HepG2 (cell line): ENCODE measurements around the gene DYSF. TPM values are rescaled to one million over a fixed set of nuclear protein-coding genes. Genes with fewer than 3 reads are reported as not detected.

Experiments
- CHD2 ChIP-seq: IDR thresholded peaks from 2 replicates; pipeline ENCODE4 v1.6.1; 2011; ENCODE audit warnings: low read depth, low read length, improper control_type of control experiment
- DZIP1 ChIP-seq: sonication (generic); formaldehyde crosslinking; IDR thresholded peaks from 2 replicates; pipeline ENCODE4 v1.5.0; 2020; ENCODE audit warnings: mild to moderate bottlenecking, missing genetic modification reagents
- FOSL1 ChIP-seq: sonication (generic); formaldehyde crosslinking; IDR thresholded peaks from 2 replicates; pipeline ENCODE4 v1.9.0; 2021; ENCODE audit warnings: missing genetic modification reagents, borderline replicate concordance
- HNF4G ChIP-seq, 2 experiments: sonication (generic) in 1 of 2; formaldehyde crosslinking in 1 of 2; IDR thresholded peaks; 2 replicates each; pipeline versions ENCODE4 v1.4.0 to v1.6.1; 2011 to 2020; ENCODE audit warnings: borderline replicate concordance in 2 of 2, low read depth in 2 of 2, mild to moderate bottlenecking in 2 of 2, low read length in 1 of 2, missing genetic modification reagents in 1 of 2, moderate library complexity in 1 of 2
- JUNB ChIP-seq: sonication (generic); formaldehyde crosslinking; IDR thresholded peaks from 2 replicates; pipeline ENCODE4 v1.8.0; 2022; ENCODE audit warnings: missing genetic modification reagents, mild to moderate bottlenecking, borderline replicate concordance
- PHF21A ChIP-seq: sonication (generic); formaldehyde crosslinking; IDR thresholded peaks from 2 replicates; pipeline ENCODE4 v1.5.0; 2020; ENCODE audit warnings: mild to moderate bottlenecking, missing genetic modification reagents
- PHF8 ChIP-seq: sonication (generic); formaldehyde crosslinking; IDR thresholded peaks from 2 replicates; pipeline ENCODE4 v1.5.0; 2020; ENCODE audit warnings: missing genetic modification reagents
- POGK ChIP-seq: sonication (generic); formaldehyde crosslinking; conservative IDR thresholded peaks from 2 replicates; pipeline ENCODE4 v1.8.0; 2022; ENCODE audit warnings: mild to moderate bottlenecking, moderate library complexity, missing genetic modification reagents
- RAD21 ChIP-seq: fragments of 450-650 bp; formaldehyde crosslinking; IDR thresholded peaks from 2 replicates; pipeline ENCODE4 v1.5.0; 2020; ENCODE audit warnings: mild to moderate bottlenecking
- RBFOX2 ChIP-seq: fragments of 200-400 bp; formaldehyde crosslinking; IDR thresholded peaks from 2 replicates; pipeline ENCODE4 v1.6.1; 2017; ENCODE audit warnings: low read depth, mild to moderate bottlenecking, low read length
- RFX1 ChIP-seq: fragments of 450-650 bp; IDR thresholded peaks from 2 replicates; pipeline ENCODE4 v1.6.1; 2017
- SCMH1 ChIP-seq: sonication (generic); formaldehyde crosslinking; IDR thresholded peaks from 2 replicates; pipeline ENCODE4 v1.9.0; 2021; ENCODE audit warnings: missing genetic modification reagents, mild to moderate bottlenecking, borderline replicate concordance
- SPEN ChIP-seq: sonication (generic); formaldehyde crosslinking; IDR thresholded peaks from 2 replicates; pipeline ENCODE4 v1.5.1; 2020; ENCODE audit warnings: low read depth, mild to moderate bottlenecking, missing genetic modification reagents
- TGIF2 ChIP-seq: IDR thresholded peaks from 2 replicates; pipeline ENCODE4 v1.6.1; 2016; ENCODE audit warnings: control low read depth, missing compliant biosample characterization
- ZFY ChIP-seq: sonication (generic); formaldehyde crosslinking; IDR thresholded peaks from 2 replicates; pipeline ENCODE4 v1.4.0; 2020; ENCODE audit warnings: missing genetic modification reagents
- ZNF251 ChIP-seq: sonication (generic); formaldehyde crosslinking; IDR thresholded peaks from 2 replicates; pipeline ENCODE4 v1.9.0; 2021; ENCODE audit warnings: mild to moderate bottlenecking, missing genetic modification reagents
- ZNF605 ChIP-seq: sonication (generic); formaldehyde crosslinking; IDR thresholded peaks from 2 replicates; pipeline ENCODE4 v1.8.0; 2022; ENCODE audit warnings: mild to moderate bottlenecking, missing genetic modification reagents
- ZNF850 ChIP-seq: sonication (generic); formaldehyde crosslinking; conservative IDR thresholded peaks from 2 replicates; pipeline ENCODE4 v1.9.0; 2021; ENCODE audit warnings: mild to moderate bottlenecking, missing genetic modification reagents
- ZSCAN22 ChIP-seq: sonication (generic); formaldehyde crosslinking; IDR thresholded peaks from 2 replicates; pipeline ENCODE4 v1.4.0; 2020; ENCODE audit warnings: mild to moderate bottlenecking, missing genetic modification reagents
- polyA plus RNA-seq, 8 experiments: library from polyadenylated mRNA; depleted of rRNA in 3 of 8; stranded (reverse) in 7 of 8; unstranded in 1 of 8; fragments of >200 nt; fragmentation: Illumina TruSeq in 4 of 8; extraction: Trizol in 4 of 8; gene quantifications; 2 replicates each; pipeline versions ENCODE4 v1.2.1 to v1.2.3, GENCODE V29; 2011 to 2016; ENCODE audit warnings: low read depth in 4 of 8, missing spikeins in 1 of 8, mixed read lengths in 1 of 8; ENCODE audit not compliant: insufficient read depth in 1 of 8
- total RNA-seq, 5 experiments: library from RNA; depleted of rRNA; stranded (reverse); fragments of >200 nt; fragmentation: Illumina TruSeq; extraction: Trizol; gene quantifications; 2 replicates each; pipeline ENCODE4 v1.2.3, GENCODE V29; 2016; ENCODE audit warnings: low read depth in 1 of 5
- TF ChIP-seq, protein P1 (sequence below): sonication (generic); formaldehyde crosslinking; IDR thresholded peaks from 2 replicates; pipeline ENCODE4 v1.4.0; 2020; ENCODE audit warnings: mild to moderate bottlenecking, missing genetic modification reagents
- TF ChIP-seq, protein P2 (sequence below): sonication (generic); formaldehyde crosslinking; conservative IDR thresholded peaks from 2 replicates; pipeline ENCODE4 v1.4.0; 2020; ENCODE audit warnings: missing genetic modification reagents

Gene DYSF
- total and polyA plus RNA-seq, 2 of the 13 experiments (the other 11 are each of a cell fraction or from before 2014, with no cell fraction given), result 0.15 to 2.4 TPM

DNA sequence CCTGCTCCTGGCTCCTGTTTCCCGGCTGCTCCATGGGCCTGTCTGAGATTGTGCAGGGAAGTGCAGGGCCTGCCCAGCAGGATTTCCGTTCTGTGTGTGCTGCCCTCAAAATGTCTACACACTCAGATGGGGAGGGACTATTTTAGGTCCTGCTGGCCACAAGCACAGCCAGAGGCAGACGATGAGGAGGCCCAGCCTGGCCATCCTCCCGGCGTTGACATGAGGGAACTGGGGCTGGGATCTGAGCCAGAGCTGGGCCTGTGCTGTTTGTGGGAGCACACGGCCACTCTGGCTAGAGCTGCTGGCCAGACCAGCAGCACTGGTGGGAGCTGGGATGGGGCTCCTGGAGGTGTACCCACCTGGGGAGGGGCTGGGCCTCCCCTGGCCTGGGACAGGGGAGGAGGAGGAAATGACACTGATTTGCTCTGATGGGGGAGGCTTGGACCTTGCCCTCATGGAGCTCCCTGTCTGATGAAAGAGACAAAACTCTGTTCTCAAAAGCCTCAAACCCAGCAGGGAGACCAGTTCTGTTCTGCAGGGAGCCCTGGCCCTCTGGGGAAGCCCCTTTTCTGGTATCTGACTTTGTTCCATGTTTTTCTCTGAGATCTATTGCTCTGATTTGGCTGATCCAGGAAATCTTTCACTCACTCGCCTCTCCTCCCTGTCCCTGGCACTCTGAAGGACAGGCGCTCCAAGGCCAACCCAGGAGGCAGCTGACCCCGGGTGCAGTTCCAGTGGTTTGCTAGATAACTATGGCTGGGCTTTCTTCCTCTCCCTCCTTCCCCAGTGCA, 161.8 kb downstream of the DYSF start (continued):
- TF ChIP-seq DZIP1 (CRISPR knock-in tag), result no peak
- 0 out of 2 replicates have a peak, but pooled peaks have one; percentile 37 for TF ChIP-seq ZFY (CRISPR knock-in tag)
- TF ChIP-seq CHD2, result no peak
- TF ChIP-seq RFX1, result no peak
- TF ChIP-seq JUNB (CRISPR knock-in tag), result no peak
- peak; percentile 79 for TF ChIP-seq PHF21A (CRISPR knock-in tag)
- TF ChIP-seq, protein P1, sequence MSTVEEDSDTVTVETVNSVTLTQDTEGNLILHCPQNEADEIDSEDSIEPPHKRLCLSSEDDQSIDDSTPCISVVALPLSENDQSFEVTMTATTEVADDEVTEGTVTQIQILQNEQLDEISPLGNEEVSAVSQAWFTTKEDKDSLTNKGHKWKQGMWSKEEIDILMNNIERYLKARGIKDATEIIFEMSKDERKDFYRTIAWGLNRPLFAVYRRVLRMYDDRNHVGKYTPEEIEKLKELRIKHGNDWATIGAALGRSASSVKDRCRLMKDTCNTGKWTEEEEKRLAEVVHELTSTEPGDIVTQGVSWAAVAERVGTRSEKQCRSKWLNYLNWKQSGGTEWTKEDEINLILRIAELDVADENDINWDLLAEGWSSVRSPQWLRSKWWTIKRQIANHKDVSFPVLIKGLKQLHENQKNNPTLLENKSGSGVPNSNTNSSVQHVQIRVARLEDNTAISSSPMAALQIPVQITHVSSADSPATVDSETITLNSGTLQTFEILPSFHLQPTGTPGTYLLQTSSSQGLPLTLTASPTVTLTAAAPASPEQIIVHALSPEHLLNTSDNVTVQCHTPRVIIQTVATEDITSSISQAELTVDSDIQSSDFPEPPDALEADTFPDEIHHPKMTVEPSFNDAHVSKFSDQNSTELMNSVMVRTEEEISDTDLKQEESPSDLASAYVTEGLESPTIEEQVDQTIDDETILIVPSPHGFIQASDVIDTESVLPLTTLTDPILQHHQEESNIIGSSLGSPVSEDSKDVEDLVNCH (CRISPR knock-in tag), result no peak
- TF ChIP-seq SPEN, result no peak
- no peak for TF ChIP-seq SCMH1 (CRISPR knock-in tag)
- no peak for TF ChIP-seq ZNF605 (CRISPR knock-in tag)
- TF ChIP-seq TGIF2 (CRISPR knock-in tag), result no peak
- no peak for TF ChIP-seq ZNF251 (CRISPR knock-in tag)
- TF ChIP-seq RAD21, result no peak
- TF ChIP-seq ZNF850 (CRISPR knock-in tag), result no peak
- no peak for TF ChIP-seq FOSL1 (CRISPR knock-in tag)
- 0 out of 2 replicates have a peak, but pooled peaks have one; percentile 62 for TF ChIP-seq POGK (CRISPR knock-in tag)
- TF ChIP-seq, protein P2, sequence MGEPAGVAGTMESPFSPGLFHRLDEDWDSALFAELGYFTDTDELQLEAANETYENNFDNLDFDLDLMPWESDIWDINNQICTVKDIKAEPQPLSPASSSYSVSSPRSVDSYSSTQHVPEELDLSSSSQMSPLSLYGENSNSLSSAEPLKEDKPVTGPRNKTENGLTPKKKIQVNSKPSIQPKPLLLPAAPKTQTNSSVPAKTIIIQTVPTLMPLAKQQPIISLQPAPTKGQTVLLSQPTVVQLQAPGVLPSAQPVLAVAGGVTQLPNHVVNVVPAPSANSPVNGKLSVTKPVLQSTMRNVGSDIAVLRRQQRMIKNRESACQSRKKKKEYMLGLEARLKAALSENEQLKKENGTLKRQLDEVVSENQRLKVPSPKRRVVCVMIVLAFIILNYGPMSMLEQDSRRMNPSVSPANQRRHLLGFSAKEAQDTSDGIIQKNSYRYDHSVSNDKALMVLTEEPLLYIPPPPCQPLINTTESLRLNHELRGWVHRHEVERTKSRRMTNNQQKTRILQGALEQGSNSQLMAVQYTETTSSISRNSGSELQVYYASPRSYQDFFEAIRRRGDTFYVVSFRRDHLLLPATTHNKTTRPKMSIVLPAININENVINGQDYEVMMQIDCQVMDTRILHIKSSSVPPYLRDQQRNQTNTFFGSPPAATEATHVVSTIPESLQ (CRISPR knock-in tag), result no peak
- peak; percentile 24; the same call in 1 of the 2 replicates for TF ChIP-seq PHF8
- TF ChIP-seq RBFOX2, result no peak
- TF ChIP-seq ZSCAN22 (CRISPR knock-in tag), result peak; percentile 70; the same call in 1 of the 2 replicates
- TF ChIP-seq HNF4G (IDR thresholded peaks at IDR 0.05; ENCODE audit: borderline replicate concordance, low read depth, low read length), result peak; percentile 38; the same call in 1 of the 2 replicates
- no peak for TF ChIP-seq HNF4G (CRISPR knock-in tag; IDR thresholded peaks at IDR 0.05; ENCODE audit: borderline replicate concordance, low read depth)
